NCI-H2081 (cell line): ENCODE measurements around the gene SOBP.
"Not testable (repeated sequence)": the region's sequence is repeated elsewhere in the genome, so short reads cannot be mapped to it uniquely, and the experiment has no call there.

Experiments used
- DNase-seq, 2 experiments: peaks; one replicate each; lab custom pipeline; 2025; lab: John Stamatoyannopoulos, UW

The SOBP gene, protein sequence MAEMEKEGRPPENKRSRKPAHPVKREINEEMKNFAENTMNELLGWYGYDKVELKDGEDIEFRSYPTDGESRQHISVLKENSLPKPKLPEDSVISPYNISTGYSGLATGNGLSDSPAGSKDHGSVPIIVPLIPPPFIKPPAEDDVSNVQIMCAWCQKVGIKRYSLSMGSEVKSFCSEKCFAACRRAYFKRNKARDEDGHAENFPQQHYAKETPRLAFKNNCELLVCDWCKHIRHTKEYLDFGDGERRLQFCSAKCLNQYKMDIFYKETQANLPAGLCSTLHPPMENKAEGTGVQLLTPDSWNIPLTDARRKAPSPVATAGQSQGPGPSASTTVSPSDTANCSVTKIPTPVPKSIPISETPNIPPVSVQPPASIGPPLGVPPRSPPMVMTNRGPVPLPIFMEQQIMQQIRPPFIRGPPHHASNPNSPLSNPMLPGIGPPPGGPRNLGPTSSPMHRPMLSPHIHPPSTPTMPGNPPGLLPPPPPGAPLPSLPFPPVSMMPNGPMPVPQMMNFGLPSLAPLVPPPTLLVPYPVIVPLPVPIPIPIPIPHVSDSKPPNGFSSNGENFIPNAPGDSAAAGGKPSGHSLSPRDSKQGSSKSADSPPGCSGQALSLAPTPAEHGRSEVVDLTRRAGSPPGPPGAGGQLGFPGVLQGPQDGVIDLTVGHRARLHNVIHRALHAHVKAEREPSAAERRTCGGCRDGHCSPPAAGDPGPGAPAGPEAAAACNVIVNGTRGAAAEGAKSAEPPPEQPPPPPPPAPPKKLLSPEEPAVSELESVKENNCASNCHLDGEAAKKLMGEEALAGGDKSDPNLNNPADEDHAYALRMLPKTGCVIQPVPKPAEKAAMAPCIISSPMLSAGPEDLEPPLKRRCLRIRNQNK

DNA sequence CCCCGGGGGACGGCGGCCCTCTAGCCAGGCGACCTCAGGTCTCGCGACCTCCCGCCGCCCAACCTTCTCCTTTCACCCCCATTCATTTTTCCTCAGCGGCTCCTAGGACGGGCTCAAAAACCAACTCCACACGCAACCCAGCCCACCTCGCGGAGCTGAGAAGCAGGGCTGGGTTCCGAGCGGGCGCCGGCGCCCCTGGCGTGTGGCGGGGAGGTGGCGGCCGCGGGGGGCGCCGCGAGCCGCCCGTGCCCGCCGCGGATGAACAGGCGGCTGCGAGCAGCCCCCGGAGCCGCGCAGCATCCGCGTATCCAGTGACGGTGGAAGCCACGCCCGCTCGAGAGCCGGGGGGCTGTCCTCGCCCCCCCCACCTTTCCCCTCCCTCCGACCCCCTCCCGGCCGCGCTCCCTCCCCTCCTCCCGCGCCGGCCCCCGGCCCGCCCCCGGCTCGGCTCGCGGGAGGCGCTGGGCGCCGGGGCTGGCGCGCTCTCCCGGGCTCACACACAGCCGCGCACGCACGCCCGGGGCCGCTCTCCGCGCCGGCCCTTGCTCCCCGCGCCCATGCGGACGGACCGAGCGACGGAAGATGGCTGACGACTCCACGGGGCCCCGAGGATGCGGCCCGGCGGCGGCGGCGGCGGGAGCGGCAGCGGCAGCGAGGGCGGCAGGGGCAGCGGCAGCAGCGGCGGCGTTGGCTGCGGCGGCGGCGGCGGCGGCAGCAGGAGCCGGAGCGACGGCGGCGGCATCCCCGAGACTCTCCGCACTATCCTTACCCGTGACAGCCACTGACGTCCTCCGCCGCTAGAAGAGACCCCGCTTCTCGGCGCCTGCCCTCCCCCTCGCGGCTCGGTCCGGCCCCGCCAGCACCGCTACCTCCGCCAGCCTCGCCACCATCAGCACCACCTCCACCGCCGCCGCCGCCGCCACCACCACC lies at the start of gene SOBP:
Gene SOBP, plus strand, starts transcription at position 482 of the 930 bp plus-strand sequence. CDS start 500 bp downstream, outside the sequence.
- DNase-seq, result peak; percentile 50 to 66

DNA sequence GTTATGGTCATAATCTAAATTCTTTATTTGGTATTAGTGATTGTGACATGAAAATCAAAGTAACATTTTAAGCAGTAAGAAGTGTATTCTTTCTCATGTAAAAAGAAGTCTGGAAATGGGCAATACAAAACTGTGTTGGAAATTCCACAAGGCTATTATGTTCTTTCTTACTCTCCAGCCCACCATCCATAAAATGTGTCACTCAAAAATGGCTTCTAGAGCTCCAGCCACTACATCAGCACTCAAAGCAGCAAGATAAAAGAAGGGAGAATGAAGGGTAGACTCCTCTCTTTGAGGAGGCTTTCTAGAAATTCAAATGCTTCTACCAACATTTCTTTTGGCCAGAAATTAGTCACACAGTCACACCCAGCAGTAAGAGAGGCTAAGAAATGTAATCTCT lies 49.0 kb upstream of the SOBP start:
- no peak for DNase-seq

DNA sequence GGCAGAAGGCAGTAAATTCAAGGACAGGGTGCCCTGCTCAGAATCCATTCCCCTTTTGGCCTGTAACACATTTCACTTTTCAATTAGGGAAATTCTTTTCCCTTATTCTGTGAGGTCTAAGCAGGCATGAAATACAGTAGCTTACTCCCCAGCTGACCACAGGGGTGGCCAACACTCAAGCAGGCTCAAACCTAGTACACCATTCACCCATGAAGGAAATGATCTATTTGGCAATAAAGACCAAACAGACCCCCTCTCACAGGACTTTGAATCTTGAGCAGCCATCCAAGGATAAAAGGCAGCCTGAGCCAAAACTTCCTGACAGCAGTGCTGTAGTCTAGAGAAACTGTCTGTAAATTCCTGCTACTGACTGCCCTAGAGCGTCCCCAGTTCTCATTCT lies 48.2 kb upstream of the SOBP start:
- DNase-seq, result no peak

DNA sequence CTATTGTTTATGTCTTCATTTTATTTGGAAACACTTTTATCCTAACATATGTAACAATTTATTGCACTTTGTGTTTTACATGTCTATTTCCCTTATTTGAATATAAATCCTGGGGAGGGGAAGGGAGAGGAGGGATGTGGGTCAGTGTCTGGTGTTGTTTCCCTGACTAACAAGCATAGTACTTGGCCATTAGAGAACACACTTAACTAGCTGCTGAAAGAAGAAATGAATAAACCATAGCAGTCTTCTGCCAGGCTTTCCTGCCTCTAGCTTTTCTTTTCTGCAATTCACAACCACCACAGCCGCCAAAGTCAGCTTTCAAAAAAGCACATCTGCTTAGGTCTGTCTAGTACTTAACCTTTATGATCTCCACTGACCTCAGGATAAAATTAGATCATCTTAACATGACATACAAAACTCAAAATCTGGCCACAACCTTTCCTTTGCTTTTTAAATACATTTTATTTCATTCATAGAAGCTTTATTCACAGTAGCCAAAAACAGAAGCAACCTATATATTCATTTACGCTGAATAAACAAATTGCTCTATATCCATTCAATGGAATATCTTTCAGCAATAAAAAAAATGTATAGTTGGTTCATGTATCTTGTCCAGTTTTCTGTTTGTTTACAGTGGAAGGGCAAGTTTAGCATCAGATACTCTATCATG lies 46.8 kb upstream of the SOBP start:
- DNase-seq, result no peak

DNA sequence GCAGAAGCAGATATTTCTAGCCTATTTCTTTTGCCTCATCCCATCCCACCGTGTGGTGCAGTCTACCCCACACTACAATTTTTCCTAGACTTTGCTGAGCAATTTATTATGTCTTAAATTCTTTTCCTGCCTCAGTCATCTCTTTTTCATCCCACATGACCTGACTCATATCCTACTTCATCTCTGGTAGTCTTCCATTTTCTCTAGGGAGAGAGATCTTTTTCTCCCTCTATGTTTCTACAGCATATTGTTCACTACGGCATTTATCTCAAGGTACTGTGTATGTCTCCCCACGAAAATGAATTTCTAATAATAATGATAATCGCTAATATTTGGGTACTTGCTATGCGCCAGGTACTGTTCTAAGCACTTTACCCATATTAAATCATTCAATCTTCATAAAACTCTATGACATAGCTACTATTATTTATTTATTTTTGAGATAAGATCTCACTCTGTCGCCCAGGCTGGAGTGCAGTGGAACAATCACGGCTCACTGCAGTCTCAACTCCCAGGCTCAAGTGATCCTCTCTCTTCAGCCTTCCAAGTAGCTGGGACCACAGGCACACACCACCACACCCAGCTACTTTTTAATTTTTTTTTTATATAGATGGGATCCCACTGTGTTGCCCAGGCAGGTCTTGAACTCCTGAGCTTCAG lies 46.2 kb upstream of the SOBP start:
- no peak for DNase-seq

DNA sequence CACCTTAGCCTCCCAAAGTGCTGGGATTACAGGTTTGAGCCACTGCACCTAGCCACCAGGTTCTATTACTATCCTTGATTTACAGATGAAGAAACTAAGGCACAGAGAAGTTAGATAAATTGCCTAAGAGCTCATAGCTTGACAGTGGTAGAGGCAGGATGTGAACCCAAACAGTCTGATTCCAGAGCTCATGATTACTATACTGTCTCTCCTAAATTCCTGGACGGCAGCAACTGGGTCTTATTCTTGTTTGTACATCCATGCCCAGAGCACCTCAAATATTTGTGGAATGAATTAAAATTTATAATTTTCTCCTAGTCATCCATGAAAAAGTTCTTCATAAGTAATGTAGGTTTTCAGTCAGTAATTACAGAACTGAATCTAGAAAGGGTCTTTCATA lies 45.6 kb upstream of the SOBP start:
- no peak for DNase-seq

DNA sequence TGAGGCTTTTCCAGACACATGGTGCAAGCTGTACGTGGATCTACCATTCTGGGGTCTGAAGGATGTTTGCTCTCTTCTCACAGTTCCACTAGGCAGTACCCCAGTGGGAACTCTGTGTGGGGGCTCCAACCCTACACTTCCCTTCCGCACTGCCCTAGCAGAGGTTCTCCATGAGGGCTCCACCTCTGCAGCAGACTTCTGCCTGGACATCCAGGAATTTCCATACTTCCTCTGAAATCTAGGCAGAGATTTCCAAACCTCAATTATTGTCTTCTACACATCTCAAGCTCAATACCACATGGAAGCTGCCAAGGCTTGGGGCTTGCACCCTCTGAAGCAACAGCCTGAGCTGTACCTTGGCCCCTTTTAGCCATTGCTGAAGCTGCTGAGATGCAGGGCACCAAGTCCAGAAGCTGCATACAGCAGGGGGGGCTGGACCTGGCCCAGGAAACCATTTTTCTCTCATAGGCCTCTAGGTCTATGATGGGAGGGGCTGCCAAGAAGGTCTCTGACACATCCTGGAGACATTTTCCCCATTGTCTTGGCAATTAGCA lies 42.2 kb upstream of the SOBP start:
- no peak for DNase-seq

DNA sequence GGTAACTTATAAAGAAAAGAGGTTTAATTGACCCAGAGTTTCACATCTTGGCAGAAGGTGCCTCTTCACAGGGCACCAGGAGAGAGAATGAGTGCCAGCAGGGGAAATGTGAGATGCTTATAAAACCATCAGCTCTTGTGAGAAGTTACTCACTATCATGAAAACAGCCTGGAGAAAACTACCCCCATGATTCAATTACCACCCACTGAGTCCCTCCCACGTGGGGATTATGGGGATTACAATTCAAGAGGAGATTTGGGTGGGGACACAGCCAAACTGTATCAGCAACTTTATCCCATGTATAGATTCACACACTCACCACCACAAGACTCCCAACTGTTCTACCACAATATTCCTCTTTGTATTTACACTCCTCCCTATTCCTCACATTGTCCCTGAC lies 41.1 kb upstream of the SOBP start:
- DNase-seq, result no peak

DNA sequence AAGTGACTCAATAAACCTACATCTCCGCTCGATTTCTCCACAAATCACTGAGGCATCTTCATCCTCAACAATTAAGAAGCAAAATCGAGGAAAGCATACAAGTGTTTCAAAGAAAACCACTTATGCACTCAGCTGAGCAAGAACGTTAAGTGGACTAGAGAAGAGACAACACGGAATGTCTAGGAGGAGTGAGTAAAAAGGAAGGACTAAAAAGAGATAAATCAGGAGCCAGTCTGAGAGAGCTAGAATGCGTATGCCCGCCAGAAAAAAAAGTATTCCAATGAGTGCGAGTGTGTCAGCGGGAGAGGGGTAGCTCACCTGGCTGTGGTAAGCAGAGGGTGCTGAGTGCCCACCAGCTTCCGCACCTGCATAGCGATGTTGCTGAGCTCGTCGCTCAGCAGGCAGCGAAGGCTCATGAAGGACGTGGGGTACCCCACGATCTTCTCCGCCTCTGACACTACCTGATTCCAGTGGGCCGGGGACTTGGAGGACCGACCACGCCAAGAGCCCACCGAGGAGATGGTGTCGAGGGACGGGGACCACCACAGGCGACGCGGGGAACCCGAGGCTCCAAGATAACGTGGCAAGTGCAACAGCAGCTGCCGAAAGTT lies 31.1 kb upstream of the SOBP start:
- DNase-seq, result peak; percentile 18 to 38

DNA sequence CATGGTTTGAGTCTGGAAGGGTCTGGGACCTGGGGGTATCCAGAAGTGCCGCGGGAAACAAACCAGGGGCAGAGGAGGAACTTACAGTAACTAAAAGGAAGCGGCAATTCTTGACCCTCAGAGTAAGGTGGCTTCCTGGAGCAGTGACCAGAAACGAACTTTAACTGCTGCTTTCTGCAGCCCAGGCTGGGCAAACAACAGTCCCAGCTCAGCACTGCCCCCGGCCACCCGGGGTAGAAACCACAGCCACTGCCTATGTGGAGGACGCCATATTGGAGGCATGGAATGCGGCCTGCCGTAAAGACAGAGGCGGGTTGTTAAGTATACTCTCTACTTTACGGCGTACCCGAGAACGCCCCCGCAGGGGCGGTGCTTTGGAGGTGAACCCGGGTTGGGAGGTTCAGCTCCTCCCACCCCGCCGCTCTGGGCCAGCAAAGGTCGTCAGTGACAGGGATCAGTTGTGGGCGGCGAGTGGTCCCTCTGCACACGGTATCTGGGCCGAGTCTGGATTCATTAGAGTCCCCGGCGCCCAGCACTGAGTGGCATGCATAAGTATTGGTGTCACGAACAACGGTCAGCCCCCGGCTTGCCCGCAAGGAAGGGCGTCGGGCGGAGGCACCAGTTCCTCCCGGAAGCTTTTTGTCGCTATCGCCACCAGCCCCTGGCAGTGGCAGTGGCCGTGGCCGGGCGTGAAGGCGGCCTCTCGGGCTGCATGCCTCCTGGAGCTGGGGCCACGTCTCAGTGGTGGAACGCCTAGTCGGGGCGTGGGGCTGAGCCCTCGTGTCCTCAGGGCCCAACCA lies 30.4 kb upstream of the SOBP start, which contains the start of gene PDSS2:
Gene PDSS2, minus strand, starts transcription at position 282 of the 800 bp plus-strand sequence. Its CDS starts 279 bp downstream, at position 3.
- DNase-seq, result peak; percentile 92 to 97

DNA sequence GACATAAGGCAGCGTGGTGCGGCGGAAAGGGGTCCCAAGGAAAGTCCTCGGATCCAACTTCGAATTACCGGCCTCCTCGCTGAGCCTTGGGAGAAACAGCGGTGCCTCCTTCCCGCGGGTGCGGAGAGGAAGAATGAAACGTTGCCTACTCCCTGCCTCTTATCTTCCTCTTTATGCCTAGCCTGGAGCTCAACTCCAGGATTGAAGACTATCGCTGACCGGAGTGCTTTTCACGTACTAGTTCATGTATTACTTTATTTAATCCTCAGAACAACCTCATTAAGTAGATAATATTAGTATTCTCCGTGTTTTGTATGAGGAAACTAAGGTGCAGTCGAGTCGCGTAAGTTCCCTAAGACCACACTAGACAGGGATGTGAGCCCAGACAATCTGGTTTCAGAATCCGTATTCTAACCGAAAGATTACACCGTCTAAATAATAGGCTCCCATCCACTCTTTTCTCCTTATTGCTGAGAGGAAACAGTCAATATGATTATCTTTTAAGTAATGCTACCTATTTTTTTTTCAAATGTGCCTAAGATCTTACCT lies 29.8 kb upstream of the SOBP start:
- no peak for DNase-seq

DNA sequence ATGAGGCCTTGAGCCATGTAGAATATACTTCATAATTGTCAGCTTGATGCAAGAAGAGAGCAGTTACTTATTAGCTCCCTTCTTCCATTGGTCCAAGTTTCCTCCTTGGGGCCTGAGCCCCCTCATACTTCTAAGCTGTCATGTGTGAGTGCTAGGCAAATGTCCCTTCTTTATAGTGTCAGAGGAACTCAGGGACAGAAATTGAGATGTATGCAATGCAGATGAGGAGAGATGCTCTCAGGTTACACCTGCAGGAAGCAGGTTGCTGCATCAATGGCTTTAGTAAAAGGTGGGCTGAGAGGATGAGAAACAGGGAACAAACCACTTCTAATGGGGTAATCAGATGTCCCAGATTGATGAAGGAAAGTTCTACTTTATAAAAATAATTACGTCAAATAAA lies 23.9 kb upstream of the SOBP start:
- DNase-seq, result no peak

DNA sequence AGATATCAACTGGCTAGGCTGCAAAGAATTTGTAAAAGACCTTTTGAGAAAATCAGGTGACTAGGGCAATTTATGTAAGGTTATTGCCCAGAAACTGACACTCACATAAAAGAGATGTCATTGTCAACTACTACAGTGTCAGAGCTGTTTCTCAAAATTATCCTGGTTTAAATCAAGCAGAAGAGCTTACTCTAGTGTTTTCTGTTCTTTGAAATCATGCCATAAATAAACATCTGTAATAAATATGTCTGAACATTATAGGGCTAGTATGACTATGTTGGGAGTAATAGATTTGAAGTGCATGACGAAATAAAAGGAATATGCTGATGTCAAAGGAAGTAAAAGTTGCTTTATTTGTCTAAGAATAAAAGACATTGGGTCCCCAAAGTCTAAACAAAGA lies 19.6 kb upstream of the SOBP start:
- DNase-seq, result no peak

DNA sequence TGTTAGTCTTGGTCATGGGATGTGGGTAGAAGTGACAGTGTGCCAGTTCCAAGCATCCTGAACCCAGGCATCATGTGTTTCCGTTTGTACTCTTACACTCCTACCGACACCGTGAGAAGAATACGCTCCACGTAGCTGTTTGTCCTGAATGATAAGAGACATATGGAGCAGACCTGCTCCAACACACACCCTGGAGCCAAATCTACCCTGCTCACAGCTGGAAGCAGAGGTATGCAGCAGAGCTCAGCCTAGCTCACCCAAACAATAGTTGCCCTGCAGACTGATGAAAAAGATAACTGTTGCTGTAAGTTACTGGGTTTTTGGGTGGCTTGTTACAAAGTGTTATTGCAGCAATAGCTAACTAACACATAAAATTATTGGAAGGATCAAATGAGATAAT lies 16.3 kb upstream of the SOBP start:
- no peak for DNase-seq

DNA sequence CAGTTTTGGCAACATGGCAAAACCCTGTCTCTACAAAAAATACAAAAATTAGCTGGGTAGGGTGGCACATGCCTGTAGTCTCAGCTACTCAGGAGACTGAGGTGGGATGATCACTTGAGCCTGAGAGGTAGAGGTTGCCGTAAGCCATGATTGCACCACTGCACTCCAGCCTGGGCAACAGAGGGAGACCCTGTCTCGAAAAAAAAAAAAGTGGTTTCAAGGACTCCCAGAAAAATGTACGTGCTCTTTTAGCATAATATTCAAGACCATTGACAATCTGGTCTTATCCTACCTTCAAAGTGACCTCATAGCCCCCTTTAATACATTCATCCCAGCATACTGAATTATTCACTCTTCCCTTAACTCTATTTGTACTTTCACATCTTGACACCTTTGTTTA lies 14.6 kb upstream of the SOBP start:
- DNase-seq, result not testable (repeated sequence)

DNA sequence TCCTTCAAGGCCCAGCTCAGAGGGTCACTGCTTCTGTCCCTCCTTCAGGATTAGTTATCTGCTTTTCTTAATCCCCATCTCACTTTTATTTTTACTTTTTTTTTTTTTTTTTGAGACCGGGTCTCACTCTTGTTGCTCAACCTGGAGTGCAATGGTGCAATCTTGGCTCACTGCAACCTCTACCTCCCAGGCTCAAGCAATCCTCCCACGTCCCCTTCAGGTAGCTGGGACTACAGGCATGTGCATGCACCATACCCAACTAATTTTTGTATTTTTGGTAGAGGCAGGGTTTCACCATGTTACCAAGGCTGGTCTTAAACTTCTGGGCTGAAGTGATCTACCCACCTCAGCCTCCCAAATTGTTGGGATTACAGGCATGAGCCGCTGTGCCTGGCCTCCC lies 14.1 kb upstream of the SOBP start:
- DNase-seq, result not testable (repeated sequence)

DNA sequence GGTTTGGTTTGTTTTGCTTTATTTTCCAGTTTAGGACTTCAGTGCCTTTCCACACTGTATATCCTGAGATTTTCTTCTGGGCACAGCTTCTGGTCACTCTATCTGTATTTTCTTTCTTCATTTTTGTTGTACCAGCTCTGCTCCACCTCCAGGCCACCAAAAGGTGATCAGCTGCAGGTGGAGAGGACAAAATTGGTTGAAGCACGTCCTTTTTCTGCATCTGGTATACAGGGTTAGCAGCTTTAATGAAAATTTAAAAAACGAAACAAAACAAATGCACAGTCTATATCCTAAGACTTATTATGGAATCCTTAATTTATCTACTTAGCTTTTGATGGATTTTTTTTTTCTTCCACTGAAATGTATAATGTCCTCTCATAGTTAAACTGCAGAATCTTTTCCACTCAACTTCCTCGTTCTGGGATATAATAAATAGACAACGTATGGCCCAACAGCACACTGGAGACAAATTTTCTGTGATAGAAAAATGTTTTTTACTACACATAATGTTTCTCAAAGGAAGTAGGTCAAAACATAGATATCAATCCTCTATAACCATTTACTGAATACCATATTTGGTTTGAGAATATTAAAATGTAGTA lies 10.7 kb upstream of the SOBP start:
- no peak for DNase-seq

DNA sequence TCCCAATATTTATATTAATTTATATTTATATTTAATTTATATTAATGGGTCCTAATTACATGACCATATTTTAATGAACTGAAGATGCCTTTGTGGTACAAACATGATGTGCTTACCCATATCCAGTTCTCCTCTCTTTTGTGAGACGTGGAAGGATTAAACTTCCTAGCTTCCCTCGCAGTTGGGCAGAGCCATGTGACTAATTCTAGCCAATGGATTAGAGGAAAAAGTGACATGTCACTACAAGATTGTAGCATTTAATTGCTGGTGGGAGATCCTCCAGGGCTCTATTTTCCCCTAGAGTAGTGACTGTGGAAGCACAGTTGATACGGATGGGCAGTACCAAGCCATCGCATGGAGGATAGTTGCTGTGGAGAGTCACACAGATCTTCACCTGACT lies 4.8 kb upstream of the SOBP start:
- no peak for DNase-seq
